Measurements from ENCODE around the gene FTH1. TPM values are rescaled to one million over a fixed set of nuclear protein-coding genes. Genes with fewer than 3 reads are reported as not detected.

The FTH1 gene
- total RNA-seq, 1 donor from 2014 or later: 2,359 TPM

- DNase-seq (ENCODE audit: low spot score): peak; percentile 29
Observed at GRCh38 chr11:61917334-61918109, 49.9 kb downstream of the FTH1 start, which contains the start of gene RAB3IL1. Gene RAB3IL1, minus strand, starts transcription at chr11:61917566. Its CDS starts 199 bp downstream, at chr11:61917367.

DNA sequence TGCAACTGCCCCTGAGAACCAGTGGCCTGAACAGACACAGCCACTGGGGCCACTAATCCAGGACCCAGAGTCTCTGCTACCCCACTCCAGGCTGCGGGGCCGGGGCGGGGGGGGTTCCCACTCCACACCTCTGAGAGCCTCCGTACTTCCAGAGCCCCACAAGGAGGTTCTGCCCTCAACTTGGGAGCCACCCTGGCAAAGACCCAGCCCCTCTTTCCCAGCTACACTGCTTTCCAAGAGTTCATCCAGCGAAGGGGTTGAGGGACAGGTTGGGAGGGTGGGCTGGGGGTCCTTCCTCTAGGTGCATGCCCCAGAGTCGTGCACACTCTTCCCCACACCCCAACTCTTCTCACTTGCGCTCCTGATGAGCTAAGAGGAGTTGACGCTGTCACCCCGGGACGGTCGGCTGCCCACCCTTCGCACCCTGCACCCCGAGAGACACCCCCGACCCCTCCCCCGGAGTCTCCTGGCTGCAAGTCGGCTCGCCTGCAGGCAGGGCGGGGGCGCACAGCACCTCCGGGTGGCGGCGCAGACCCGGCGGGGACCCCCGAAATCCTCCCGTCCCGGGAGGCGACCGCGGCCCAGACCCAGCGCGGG, 50.6 kb downstream of the FTH1 start:
- DNase-seq (ENCODE audit: low spot score): no peak

DNA sequence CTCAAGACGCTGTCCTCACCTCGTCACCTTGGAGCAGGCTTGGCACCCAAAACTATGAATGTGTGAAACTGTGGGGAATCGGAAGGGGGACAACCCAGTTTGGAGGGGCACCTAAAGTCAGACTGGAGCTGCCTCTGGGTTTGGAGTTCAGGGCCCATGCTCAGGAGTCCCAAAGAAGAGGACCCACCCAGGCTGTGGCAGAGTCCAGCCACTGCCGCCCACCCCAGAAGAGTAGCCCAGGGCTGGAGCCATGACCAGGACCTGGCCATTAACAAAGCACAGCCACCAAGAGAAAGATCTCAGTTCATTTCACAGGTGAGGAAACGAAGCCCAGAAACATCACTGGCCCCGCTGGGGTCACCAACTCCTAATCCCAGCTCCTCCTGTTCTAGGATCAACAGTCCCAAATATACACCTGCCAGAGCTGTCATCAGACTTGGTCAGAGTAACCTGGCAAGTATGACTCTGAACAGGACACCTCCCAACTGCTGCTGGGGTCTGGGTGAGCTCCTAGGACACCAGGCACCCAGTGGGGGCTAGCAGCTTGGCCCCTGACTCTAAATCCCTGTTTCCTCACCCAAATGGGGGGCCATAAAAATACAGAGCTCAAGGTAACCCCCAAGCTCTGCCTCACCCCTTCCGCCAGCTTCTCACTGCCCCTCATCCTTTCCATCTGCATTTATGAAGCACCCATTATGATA, 52.8 kb downstream of the FTH1 start:
- DNase-seq (ENCODE audit: low spot score): no peak

Other genes with a start within 250 kb of the FTH1 start
- gene MYRF, start 215.0 kb downstream of the FTH1 start, total RNA-seq: 320 TPM
- 116 TPM for gene TMEM258, start 175.0 kb downstream of the FTH1 start, total RNA-seq
- 7.7 TPM for gene FEN1, start 174.7 kb downstream of the FTH1 start, total RNA-seq
- 23.4 TPM for gene FADS1, start 150.6 kb downstream of the FTH1 start, total RNA-seq
- 34.5 TPM for gene FADS2, start 139.3 kb downstream of the FTH1 start, total RNA-seq
- 22.6 TPM for gene FADS3, start 76.1 kb downstream of the FTH1 start, total RNA-seq
- gene RAB3IL1, start 50.1 kb downstream of the FTH1 start, total RNA-seq: 12.1 TPM
- 2.8 TPM for gene BEST1, start 17.3 kb downstream of the FTH1 start, total RNA-seq
- gene INCENP, start 156.4 kb upstream of the FTH1 start, total RNA-seq: 22.8 TPM
- not detected for gene SCGB1D1, start 222.6 kb upstream of the FTH1 start, total RNA-seq
- gene SCGB2A1, start 241.0 kb upstream of the FTH1 start, total RNA-seq: 29.1 TPM